Measurements from ENCODE around the gene AKAP8L.

The AKAP8L gene

GRCh38 chr19:15464394-15465385 lies 45.9 kb upstream of the AKAP8L start, which contains the start of gene RASAL3:
RASAL3 (minus strand) TSS chr19:15464544; CDS start chr19:15464358, 186 bp downstream.
- peak within 1 kb of the TSS; percentile 88 for H2AFZ ChIP-seq (ENCODE audit: low read depth, low read length)
- H3K79me2 ChIP-seq (ENCODE audit: insufficient read depth, low read length): peaks cover 16% of the 10 kb centered on the region
- peaks cover 48% of the 10 kb centered on the region for H3K4me1 ChIP-seq (ENCODE audit: insufficient read depth, low read length)
- no peaks in the 10 kb centered on the region for H3K27me3 ChIP-seq (ENCODE audit: insufficient read depth, low read length, poor library complexity)
- peak; percentile 66 for ATAC-seq (ENCODE audit: insufficient read depth, low read depth)
- H3K36me3 ChIP-seq (ENCODE audit: insufficient read depth, low read length): peaks cover 28% of the 10 kb centered on the region
- peak within 1 kb of the TSS; percentile 83 to 95 for H3K4me3 ChIP-seq (ENCODE audit: low read depth in 1 of 2, low read length in 2 of 2)
- no peaks in the 10 kb centered on the region for H4K20me1 ChIP-seq (ENCODE audit: insufficient read depth, low read length)
- peak within 1 kb of the TSS; percentile 87 for H3K4me2 ChIP-seq (ENCODE audit: insufficient read depth, low read length)
- DNase-seq: peak; percentile 86
- peak within 1 kb of the TSS; percentile 94 for H3K27ac ChIP-seq (ENCODE audit: low read length)
- H3K9me3 ChIP-seq (ENCODE audit: insufficient read depth, low read length, severe bottlenecking): no peaks in the 10 kb centered on the region
- peak within 1 kb of the TSS; percentile 98 for H3K9ac ChIP-seq (ENCODE audit: low read depth, low read length)
- TF ChIP-seq CTCF (IDR thresholded peaks at IDR 0.05; ENCODE audit: borderline replicate concordance, extremely low read depth, low read length, poor library complexity, severe bottlenecking) (no peak), EZH2 (IDR thresholded peaks at IDR 0.05; ENCODE audit: borderline replicate concordance, low read depth, low read length, severe bottlenecking) (no peak)

- H2AFZ ChIP-seq (ENCODE audit: low read depth, low read length): peak overlapping the region; percentile 88
- peak overlapping the region; percentile 98 for H3K9ac ChIP-seq (ENCODE audit: low read depth, low read length)
- H3K4me1 ChIP-seq (ENCODE audit: insufficient read depth, low read length): peaks cover 48% of the 10 kb centered on the region
- no peaks in the 10 kb centered on the region for H4K20me1 ChIP-seq (ENCODE audit: insufficient read depth, low read length)
- H3K36me3 ChIP-seq (ENCODE audit: insufficient read depth, low read length): peaks cover 32% of the 10 kb centered on the region
- peak; percentile 91 for DNase-seq
- H3K27ac ChIP-seq (ENCODE audit: low read length): peak overlapping the region; percentile 94
- TF ChIP-seq EZH2 (IDR thresholded peaks at IDR 0.05; ENCODE audit: borderline replicate concordance, low read depth, low read length, severe bottlenecking) (no peak), CTCF (IDR thresholded peaks at IDR 0.05; ENCODE audit: borderline replicate concordance, extremely low read depth, low read length, poor library complexity, severe bottlenecking) (peak; percentile 14)
- no peaks in the 10 kb centered on the region for H3K9me3 ChIP-seq (ENCODE audit: insufficient read depth, low read length, severe bottlenecking)
- H3K4me3 ChIP-seq (ENCODE audit: low read depth in 1 of 2, low read length in 2 of 2): peak overlapping the region; percentile 83 to 95
- peak overlapping the region; percentile 87 for H3K4me2 ChIP-seq (ENCODE audit: insufficient read depth, low read length)
- H3K27me3 ChIP-seq (ENCODE audit: insufficient read depth, low read length, poor library complexity): no peaks in the 10 kb centered on the region
- H3K79me2 ChIP-seq (ENCODE audit: insufficient read depth, low read length): peaks cover 16% of the 10 kb centered on the region
- peak; percentile 88 for ATAC-seq (ENCODE audit: insufficient read depth, low read depth)
These were observed 45.1 kb upstream of the AKAP8L start for GRCh38 chr19:15463861-15464371.

- H3K79me2 ChIP-seq (ENCODE audit: insufficient read depth, low read length): peaks cover 16% of the 10 kb centered on the region
- no peak overlapping the region for H3K4me3 ChIP-seq (ENCODE audit: low read depth in 1 of 2, low read length in 2 of 2)
- peaks cover 36% of the 10 kb centered on the region for H3K4me1 ChIP-seq (ENCODE audit: insufficient read depth, low read length)
- no peaks in the 10 kb centered on the region for H3K9me3 ChIP-seq (ENCODE audit: insufficient read depth, low read length, severe bottlenecking)
- TF ChIP-seq EZH2 (IDR thresholded peaks at IDR 0.05; ENCODE audit: borderline replicate concordance, low read depth, low read length, severe bottlenecking) (no peak), CTCF (IDR thresholded peaks at IDR 0.05; ENCODE audit: borderline replicate concordance, extremely low read depth, low read length, poor library complexity, severe bottlenecking) (no peak)
- DNase-seq (no peak), ATAC-seq (ENCODE audit: insufficient read depth, low read depth) (no peak)
- H2AFZ ChIP-seq (ENCODE audit: low read depth, low read length): no peak overlapping the region
- H3K36me3 ChIP-seq (ENCODE audit: insufficient read depth, low read length): peaks cover 48% of the 10 kb centered on the region
- no peaks in the 10 kb centered on the region for H4K20me1 ChIP-seq (ENCODE audit: insufficient read depth, low read length)
- no peak overlapping the region for H3K9ac ChIP-seq (ENCODE audit: low read depth, low read length)
- peak overlapping the region; percentile 17; the same call in 1 of the 2 replicates for H3K27ac ChIP-seq (ENCODE audit: low read length)
- no peak overlapping the region for H3K4me2 ChIP-seq (ENCODE audit: insufficient read depth, low read length)
- no peaks in the 10 kb centered on the region for H3K27me3 ChIP-seq (ENCODE audit: insufficient read depth, low read length, poor library complexity)
These were observed 42.9 kb upstream of the AKAP8L start for GRCh38 chr19:15461694-15462093.
